HTR-8/SVneo (cell line): ENCODE measurements around the gene VWF.

ENCODE experiments used
- DNase-seq: peaks from one replicate; pipeline ENCODE4 v3.0.0; 2011; ENCODE audit warnings: low spot score, mixed read lengths; ENCODE audit not compliant: insufficient read length
- FAIRE-seq: peaks from 2 replicates; lab custom pipeline; 2011; peaks lifted over from hg19 to GRCh38; lab: Jason Lieb, UNC

VWF gene

DNA sequence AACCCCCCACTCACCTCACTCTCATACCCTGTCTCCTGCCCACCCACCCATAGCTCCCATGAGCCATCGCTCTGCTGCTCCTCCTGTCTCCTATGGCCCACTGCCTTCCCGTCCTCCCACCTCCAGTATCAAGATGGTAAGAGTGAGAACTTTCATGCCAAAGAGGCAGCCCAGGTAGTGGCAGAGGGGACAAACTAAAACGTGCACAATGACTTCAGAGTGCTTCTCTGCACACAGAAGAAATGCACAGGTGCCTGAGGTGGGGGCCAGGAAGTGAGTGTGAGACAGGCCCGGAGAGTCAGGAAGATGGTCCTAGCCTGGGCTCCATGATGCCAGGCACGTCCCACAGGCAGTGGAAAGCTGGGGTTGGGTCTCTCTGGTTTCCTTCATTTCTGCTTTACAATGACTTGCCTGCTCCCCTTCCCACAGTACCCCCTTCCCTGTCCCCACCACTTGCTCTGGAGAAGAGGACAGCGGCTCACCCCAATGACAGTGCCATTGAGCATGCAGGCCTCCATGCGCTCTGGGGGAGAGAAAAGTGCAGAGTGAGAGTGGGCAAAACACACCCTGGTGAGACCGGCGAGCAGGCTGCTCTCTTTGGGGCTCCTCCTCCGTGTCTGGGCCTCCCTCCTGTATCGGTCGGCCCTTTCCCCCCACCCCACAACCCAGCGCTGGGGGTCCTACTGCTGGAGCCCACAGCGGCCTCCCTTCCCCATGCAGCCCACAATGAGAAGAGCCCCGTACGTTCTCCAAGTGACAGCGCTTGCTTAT, 156.6 kb downstream of the VWF start:
- DNase-seq (no peak), FAIRE-seq (no peak)

DNA sequence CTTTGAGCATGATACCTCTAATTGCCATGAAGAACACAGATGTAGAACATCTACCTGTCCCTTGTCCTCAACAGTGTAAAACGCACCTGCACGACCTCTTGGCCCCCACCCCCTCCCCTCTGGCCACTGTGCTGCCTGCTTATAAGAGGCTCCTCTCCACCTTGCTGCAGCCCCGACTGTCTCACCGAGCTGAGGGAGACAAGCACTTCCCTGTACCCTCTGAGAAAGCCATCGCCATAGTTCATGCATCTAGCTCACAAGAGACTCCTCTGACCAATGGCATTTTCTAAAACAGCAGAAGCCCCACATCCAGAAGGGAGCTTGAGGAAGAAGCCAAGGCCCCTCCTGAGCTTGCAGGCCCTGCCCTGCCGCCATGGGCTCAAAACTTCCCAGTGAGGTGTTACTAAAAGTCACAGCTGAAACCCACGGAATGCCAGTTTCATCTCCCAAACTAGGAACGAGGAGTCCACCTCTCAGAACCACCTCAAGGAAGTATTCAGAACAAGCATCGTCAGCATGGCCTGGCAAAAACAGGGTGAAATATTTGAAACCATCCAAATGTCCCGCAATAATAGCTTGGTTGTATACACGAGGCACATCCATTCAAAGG, 157.9 kb downstream of the VWF start:
- DNase-seq (no peak), FAIRE-seq (no peak)

DNA sequence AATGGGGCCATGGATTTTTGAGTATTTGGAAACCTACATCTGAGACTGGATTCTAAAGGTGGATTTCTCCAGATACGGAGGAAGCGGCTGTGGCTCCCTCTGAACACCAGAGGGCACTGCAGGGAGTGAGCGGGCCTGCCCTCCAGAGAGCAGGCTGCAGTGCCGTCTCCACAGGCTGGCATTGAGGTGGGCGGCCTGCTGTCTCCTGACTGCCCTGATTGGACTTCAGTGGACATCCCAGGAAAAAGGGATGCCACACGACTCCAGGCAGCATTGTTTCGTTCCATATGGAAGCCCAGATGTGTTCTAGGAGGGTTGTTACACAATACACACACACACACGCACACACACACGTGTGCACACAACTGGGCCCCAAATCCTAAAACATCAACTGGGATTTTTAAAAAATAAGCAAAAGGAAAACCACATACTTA, 158.5 kb downstream of the VWF start:
- FAIRE-seq (peak; percentile 93), DNase-seq (peak; percentile 81)

DNA sequence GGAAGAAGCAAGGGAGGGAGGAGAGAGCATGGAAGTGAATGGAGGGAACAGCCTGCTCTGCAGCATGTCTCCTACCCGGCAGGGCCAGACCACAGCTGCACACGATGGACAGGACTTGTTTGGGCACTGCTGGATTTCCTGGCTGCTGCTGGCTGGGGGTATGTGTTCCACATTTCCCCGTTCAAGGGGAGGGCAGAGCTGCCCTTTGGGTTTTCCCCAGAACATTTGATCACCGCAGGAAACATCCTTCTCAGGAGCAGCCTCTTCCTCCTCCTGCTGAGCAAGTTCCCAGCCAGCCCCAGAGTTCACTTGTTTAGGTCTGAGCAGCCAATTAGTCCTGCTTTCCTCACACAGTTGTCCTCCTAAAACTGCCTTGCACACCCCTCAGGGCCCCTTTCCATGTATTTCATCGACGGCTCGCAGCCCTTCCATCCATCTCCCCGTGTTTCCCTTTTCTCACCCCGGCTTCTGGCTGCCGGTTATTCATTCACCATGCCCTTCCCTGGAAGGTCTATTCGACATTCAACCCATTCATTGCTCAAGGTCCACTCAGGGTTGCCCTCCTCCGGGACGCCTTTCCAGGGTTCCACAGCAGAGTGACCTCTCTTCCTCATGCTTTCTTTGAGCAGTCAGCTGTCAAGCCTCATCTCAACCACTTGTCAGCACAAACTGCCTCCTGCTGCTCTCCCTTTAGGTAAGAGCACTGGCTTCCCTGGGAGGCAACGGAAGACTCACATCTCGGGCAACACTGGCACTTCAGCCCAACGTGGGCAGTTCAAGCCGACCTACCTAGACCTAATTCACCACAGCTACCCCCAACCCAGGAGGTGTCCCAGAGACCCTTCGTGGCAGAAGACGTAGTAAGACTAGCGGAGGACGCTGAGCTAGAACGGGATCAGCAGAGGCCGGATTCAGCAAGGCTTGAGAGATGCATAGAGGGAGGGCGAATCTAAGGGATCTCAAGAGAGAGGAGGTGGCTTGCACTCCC, 159.3 kb downstream of the VWF start:
- peak; percentile 54 for FAIRE-seq
- DNase-seq: no peak

DNA sequence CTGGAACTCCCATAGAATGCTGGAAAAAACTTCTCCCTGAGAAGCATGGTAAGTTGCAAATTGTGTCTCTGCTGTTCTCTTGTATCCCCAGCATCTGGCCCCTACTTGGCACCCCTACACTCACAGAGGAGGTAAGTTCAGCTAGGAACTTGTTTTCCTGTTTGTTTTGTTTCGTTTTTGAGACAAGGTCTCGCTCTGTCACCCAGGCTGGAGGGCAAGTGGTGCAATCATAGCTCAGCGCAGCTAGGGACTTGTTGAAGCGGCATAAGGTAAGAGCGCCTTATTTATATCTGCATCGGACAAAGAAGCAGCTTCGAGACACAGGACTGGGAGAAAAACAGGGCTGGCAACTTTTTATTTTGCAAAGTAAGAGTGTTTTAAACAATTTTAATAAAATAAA, 161.0 kb downstream of the VWF start:
- FAIRE-seq (no peak), DNase-seq (no peak)

DNA sequence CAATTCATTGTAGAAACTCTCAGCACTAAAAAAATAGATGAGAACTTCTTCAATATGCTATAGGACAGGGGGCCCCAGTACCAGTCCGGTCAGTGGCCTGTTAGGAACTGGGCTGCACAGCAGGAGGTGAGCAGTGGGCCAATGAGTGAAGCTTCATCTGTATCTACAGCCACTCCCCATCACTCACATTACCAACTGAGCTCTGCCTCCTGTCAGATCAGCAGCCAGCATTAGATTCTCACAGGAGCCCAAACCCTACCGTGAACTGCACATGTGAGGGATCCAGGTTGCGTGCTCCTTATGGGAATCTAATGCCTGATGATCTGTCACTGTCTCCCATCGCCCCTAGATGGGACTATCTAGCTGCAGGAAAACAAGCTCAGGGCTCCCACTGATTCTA, 163.7 kb downstream of the VWF start:
- FAIRE-seq: peak; percentile 44
- DNase-seq: no peak

DNA sequence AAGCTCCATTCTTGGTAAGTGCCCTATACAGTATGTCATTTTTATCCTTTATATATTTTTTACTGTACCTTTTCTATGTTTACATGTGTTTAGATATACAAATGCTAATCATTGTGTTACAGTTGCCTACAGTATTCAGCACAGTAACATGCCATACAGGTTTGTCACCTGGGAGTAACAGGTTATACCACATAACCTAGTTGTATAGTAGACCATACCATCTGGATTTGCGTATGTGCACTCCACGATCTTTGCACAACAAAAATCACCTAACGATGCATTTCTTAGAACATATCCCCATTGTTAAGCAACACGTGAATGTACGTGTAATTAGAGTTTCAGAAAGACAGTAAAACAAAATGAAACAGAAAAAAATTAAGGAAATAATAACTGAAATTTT, 167.5 kb downstream of the VWF start:
- FAIRE-seq: peak; percentile 73
- no peak for DNase-seq

DNA sequence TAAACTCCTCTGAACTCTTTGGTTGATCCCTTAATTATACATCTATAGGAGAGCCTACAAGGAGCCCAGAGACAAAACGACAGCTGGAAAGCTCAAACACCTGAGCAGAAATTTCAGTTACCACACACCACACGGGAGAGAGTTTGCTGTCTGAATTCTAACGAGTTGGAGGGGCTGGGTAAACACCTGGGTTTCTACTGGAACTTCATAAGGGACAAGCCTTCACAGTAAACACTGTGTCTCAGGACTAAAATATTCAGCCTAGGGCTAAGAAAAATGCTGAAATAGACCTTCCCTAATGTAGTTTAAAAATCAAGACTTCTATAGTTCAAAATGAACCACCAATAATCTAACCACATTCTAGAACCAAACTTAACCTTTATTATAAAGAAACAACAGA, 169.8 kb downstream of the VWF start:
- DNase-seq (no peak), FAIRE-seq (no peak)

DNA sequence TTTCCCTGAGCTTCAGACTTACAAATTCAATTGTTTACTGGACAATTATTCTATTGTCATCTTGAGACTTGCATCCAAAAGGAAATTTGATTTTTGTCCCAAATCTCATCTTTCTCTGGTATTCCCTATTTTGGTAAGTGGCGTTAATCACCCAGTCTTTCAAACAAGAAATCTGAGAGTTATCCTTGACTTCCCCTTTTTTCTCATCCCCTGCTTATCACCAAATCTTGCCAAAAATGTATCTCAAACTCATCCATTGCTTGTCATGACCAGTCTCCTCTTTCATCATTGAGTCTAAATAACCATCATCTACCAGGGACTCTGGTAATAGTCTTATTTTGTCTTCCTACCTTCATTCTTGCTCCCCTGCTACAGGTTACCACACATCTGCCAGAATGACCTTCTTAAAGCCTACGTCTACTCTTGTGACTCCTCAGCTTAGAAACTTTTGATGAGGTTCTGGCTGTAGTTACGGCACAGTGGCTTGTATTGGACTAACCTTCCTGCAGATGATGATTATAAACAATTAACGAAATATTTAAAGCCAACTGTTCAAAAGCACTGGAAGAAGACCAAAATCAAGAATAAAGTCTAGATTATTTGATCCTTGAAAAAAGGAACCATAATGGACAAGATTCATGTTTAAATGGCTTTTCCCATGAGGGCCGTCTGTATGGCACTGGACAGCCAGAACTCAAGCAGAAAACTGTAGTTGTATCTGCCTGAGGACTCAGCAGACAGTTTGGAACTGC, 170.5 kb downstream of the VWF start:
- DNase-seq (no peak), FAIRE-seq (no peak)

DNA sequence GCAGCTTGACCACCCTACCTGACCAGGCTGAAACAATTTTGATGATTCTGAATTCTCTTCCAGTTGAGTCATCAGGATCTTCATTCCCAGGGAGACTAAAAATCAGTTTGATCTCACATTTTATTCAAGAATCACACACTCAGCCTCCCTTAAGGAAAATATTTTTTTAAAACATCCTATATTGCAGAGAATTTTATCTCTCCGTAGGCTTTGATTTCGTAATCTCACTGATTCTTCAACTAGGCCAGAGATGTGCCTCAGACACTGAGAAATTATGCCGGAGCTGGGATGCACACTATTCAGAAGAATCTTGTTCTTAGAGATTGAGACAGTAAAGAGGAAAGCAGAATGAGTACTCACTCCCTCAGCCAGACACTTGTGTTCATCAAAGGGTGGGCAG, 172.4 kb downstream of the VWF start:
- DNase-seq (no peak), FAIRE-seq (no peak)

DNA sequence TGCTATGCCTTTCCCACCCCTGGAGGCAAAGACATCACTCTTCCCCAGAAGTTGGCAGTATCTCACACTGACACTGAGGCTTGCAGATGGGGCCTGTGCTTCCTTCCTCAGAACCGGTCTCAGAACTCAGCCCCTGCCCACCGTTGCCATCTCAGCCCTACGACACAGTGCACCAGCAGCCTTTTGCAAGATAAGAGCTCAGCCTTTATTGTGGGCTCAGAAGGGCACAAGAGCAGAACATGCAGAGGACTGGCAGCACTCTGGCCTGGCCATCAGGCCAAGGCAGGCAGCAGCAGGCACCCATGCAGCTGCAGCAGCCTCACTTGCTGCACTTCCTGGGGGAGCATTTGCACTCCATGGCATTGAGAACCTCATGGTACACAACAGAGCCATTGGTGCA, 175.8 kb downstream of the VWF start:
- DNase-seq: no peak
- FAIRE-seq: no peak

DNA sequence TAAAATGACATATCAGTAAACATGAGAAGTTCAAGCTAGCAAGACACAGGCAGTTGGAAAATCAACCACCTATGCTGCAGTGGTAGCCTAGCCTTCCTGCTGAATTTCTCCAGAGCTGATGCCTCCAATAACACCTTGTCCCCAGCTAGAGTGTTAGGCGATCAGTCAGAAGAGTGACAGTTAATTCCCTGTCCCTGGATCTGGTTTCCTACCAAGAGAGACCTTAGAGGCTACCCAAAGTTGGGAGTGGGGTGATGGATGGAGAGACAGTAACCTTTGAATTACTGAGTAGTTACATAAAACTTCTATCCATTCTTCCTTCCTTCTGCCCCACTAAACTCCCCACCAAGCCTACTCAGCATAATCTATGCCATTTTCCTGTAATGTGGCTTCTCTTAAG, 177.5 kb downstream of the VWF start:
- FAIRE-seq (no peak), DNase-seq (no peak)

DNA sequence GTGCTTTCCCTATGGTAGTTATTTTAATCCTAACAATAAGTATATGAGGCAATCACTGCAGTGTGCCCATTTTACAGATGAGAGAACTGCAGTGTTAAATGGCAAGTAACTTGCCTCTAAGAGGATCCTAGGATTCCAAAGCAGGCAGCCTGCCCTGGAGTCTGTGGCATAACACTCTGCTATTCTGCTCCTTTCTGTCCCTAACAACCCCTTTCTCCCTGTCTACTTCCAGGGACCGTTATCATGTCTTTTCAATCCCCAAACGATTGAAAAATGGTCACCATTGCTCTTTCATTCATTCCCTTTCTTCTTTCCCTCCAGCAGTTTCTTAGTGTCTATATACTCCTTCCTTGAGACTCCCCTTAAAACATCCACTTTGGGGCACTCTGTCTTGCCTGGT, 178.1 kb downstream of the VWF start:
- FAIRE-seq: no peak
- no peak for DNase-seq

DNA sequence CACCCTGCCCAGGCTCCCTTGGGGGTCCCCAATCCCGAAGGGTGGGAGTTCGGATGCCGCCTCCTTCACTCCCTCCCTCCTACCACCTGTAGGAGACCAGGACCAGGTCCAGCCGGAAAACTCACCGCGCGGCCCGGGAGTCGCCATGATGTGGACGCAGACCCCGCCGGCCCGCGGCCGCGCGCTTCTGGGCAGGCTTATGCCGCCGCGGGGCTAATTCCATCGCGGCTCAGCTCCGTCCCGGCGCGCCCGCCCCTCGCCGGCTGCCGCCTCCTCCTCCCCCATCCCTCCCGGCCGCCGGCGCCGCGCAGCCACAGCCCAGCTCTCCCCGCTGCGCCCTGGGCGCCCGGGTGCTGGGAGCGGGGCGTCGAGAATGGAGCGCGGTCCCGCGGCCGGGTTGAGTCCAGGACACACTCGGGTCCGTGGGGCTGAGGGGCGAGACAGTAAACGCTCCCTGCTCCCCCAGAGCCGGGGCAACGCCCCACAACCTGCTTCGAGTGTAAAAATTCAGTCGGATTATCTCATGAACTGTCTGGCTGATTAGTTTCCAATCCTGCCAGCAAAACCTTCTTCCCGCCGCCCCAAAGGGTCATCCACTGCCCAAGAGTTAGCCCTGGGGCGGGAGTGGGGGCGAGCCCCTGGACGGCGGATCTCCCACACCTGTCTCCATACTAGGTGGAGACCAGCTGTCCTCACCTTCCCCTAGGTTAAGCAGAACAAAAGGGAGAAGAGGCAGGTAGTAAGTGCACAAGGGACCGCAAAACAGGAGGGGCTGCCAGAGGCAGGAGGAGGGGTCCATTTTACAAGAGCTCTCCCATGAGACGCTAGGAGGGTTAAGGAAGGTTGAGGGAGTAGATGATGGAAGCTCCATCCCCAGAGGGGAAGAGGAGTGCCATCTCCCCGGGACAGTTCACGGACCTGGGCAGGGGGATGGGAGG, 179.1 kb downstream of the VWF start, which contains the start of gene ANO2:
ANO2 (minus strand) TSS at position 189 of the 938 bp plus-strand sequence; CDS start at position 147, 42 bp downstream.
- DNase-seq (peak; percentile 41), FAIRE-seq (peak; percentile 86)

DNA sequence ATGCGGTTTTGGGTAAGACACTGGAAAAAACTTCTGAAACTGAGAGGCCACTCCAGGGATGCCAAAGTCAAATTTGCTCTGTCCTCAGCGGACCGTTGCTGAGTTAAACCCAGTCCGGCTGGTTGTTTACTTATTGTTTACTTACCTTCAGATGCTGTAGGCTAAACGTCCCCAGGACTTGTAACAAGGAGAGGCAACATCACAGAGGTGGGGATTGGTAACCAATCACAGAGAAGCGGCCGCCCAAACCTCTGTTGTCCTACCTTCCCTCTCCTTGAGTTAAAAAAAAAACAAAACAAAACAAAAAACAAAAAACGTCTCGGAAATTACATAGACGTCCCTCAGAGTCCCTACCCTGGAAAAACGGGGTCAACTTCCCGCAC, 179.8 kb downstream of the VWF start:
- no peak for FAIRE-seq

DNA sequence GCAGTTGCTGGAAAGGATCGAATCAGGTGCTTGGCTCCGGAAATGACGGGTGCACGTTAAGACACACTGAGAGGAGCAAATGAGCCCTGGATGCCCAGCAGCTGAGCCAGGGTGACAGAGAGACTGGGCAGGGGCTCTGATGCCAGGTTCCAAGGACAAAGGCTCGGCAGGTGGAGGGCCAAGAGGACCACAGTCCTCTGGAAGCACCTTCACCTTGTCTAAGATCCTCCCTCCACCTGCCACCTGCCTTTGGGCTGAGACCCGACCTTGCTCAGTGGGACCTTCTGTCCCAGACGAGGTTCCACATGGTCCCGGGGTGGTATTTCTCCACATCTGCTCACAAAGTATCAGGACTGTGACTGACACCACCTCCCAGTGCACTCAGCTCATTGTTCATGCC, 180.4 kb downstream of the VWF start:
- FAIRE-seq: peak; percentile 57

More for the DNA sequence above, 179.8 kb downstream of the VWF start:
- DNase-seq: no peak

DNA sequence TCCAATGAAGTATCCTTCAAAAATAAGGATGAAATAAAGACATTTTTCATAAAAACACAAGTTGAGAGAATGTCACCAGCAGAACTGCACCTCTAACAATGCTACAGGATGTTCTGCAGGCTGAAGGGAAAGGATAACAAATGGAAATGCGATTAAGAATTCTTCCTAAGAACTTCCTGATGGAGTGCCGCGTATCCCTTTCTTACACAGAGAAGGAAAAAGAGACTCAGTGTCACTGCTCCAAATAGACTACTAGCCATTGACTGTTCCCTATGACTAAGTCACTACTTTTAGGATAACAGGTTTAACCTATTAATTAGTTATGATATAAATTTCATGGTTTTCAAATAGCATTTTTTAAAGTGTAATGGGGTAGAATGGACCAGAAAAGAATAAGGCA, 182.6 kb downstream of the VWF start:
- FAIRE-seq (no peak), DNase-seq (no peak)

More for the DNA sequence above, 180.4 kb downstream of the VWF start:
- DNase-seq: no peak

DNA sequence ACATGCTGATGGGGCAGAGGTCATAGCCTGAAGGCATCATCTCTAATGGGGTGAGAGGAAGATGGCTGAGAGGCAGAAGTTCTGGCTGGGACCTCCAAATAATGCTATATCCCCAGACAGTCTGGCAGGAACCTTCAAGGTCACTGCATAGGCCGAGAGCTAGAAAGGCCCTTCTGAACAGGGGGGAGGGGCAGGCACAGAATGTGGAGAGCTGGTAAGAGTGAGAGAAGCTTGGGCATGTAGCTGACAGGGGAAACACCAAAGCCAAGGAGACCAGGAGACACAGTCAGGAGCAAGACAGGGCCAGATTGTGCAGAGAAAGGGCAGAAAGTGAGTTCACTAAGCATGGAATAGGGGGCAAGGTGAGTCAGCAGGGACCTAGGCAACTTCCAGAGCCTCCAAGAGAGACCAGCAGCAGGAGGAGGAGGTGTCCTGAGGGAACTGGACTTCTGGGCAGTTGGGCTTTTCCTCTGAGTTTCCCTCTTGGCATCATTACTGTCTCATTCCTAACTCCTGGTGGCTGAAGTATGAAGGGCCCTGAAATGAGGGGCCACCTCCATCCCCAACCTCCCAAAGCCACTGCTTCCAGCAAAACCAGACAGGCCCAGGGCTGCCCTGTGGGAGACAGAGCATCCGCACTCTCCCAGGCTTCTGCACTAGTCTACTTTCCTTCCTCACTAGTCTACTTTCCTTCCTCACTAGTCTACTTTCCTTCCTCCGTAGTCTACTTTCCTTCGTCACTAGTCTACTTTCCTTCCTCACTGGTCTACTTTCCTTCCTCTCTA, 196.5 kb downstream of the VWF start:
- no peak for DNase-seq
- no peak for FAIRE-seq
